PC-9 (cell line): Measurements from ENCODE around the gene CEBPZ. TPM values are rescaled to one million over a fixed set of nuclear protein-coding genes. Genes with fewer than 3 reads are reported as not detected.

Experiments
- BruUV-seq: library from RNA; stranded (reverse); fragments of 400-500 nt; replicated peaks from 2 replicates; lab custom pipeline; 2021; lab: Mats Ljungman, UMichigan
- CTCF ChIA-PET: fragments of 300-600 bp; sonication (Branson Sonifier 250); formaldehyde crosslinking; loops from one replicate; lab custom pipeline; 2022; ENCODE audit warnings: antibody characterized with exemption; lab: Charles Lee
- POLR2A ChIA-PET: fragments of 300-600 bp; sonication (Branson Sonifier 250); formaldehyde crosslinking; loops from one replicate; lab custom pipeline; 2022; ENCODE audit warnings: antibody characterized with exemption; ENCODE audit not compliant: unreplicated experiment; lab: Charles Lee
- DNase-seq, 2 experiments: peaks; one replicate each; pipeline versions ENCODE4 v3.0.0 to v3.0.0-alpha.2; 2015 to 2022; ENCODE audit warnings: mixed read lengths in 1 of 2
- H2AFZ ChIP-seq: fragments of 200-600 bp; sonication (generic); 2 replicates; pipeline ENCODE4 v1.8.1; 2017; ENCODE audit warnings: antibody characterized with exemption
- H3F3A ChIP-seq: fragments of 200-600 bp; sonication (generic); 2 replicates; pipeline ENCODE4 v1.8.1; 2017; ENCODE audit warnings: antibody characterized with exemption, mild to moderate bottlenecking, low read depth; ENCODE audit not compliant: insufficient read depth
- H3K27ac ChIP-seq: fragments of 200-600 bp; sonication (generic); 2 replicates; pipeline ENCODE4 v1.6.1; 2016; ENCODE audit warnings: mixed run types
- H3K27me3 ChIP-seq: fragments of 200-600 bp; sonication (generic); 2 replicates; pipeline ENCODE4 v1.6.1; 2016; ENCODE audit warnings: low read depth, mixed run types; ENCODE audit not compliant: insufficient read depth
- H3K36me3 ChIP-seq: fragments of 200-600 bp; sonication (generic); 2 replicates; pipeline ENCODE4 v1.6.1; 2016; ENCODE audit warnings: low read depth, mixed run types
- H3K4me1 ChIP-seq: fragments of 200-600 bp; sonication (generic); replicated peaks from 2 replicates; pipeline ENCODE4 v1.6.1; 2016; ENCODE audit warnings: mixed run types; ENCODE audit not compliant: insufficient read depth
- H3K4me2 ChIP-seq: fragments of 200-600 bp; sonication (generic); 2 replicates; pipeline ENCODE4 v1.6.1; 2017; ENCODE audit warnings: mixed run types
- H3K4me3 ChIP-seq: fragments of 200-600 bp; sonication (generic); 2 replicates; pipeline ENCODE4 v1.6.1; 2016; ENCODE audit warnings: mixed run types
- H3K79me2 ChIP-seq: fragments of 200-600 bp; sonication (generic); 2 replicates; pipeline ENCODE4 v1.6.1; 2017; ENCODE audit warnings: low read depth, mixed run types
- H3K9me2 ChIP-seq: fragments of 200-600 bp; sonication (generic); 2 replicates; pipeline ENCODE4 v1.8.1; 2017; ENCODE audit warnings: mild to moderate bottlenecking; ENCODE audit not compliant: insufficient read depth
- H3K9me3 ChIP-seq: fragments of 200-600 bp; sonication (generic); 2 replicates; pipeline ENCODE4 v1.8.1; 2016; ENCODE audit warnings: low read depth; ENCODE audit not compliant: insufficient read depth
- H4K20me1 ChIP-seq: fragments of 200-600 bp; sonication (generic); 2 replicates; pipeline ENCODE4 v1.8.1; 2017; ENCODE audit not compliant: insufficient read depth
- CTCF ChIP-seq: fragments of 200-600 bp; sonication (generic); conservative IDR thresholded peaks from 2 replicates; pipeline ENCODE4 v1.6.1; 2017; ENCODE audit warnings: mixed run types, antibody characterized with exemption, mild to moderate bottlenecking, moderate library complexity
- EZH2 ChIP-seq: fragments of 200-600 bp; sonication (generic); IDR thresholded peaks from 2 replicates; pipeline ENCODE4 v1.8.0; 2017; ENCODE audit warnings: antibody characterized with exemption, low read depth
- intact Hi-C: fragments of 100-400 bp; cut with micrococcal nuclease; formaldehyde crosslinking; loops from one replicate; pipeline ENCODE4 v1.10.0; 2022; ENCODE audit not compliant: unreplicated experiment
- total RNA-seq: library from RNA; stranded (reverse); gene quantifications from 2 replicates; pipeline ENCODE4 v1.2.3, GENCODE V29; 2021

The CEBPZ gene
- total RNA-seq, 1 experiment from 2014 or later, result 35.7 TPM

- CTCF ChIA-PET, result no interaction called here
- Histone ChIP-seq H4K20me1 (no peaks in the 10 kb centered on the region), H3K27me3 (no peaks in the 10 kb centered on the region), H3F3A (no peaks in the 10 kb centered on the region; the same call in 1 of the 2 replicates), H2AFZ (no peak overlapping the region), H3K4me2 (no peak overlapping the region), H3K4me1 (no peaks in the 10 kb centered on the region), H3K79me2 (no peaks in the 10 kb centered on the region), H3K9me3 (no peaks in the 10 kb centered on the region), H3K27ac (no peak overlapping the region), H3K9me2 (no peaks in the 10 kb centered on the region), H3K4me3 (no peak overlapping the region), H3K36me3 (peaks cover 30% of the 10 kb centered on the region)
- POLR2A ChIA-PET, result interaction anchor here (0.6 kb wide), 1 partner anchor 46 kb away, joined by 7 read pairs; no protein-coding TSS in a partner anchor
- TF ChIP-seq CTCF, result no peak
- no peak for TF ChIP-seq EZH2
- intact Hi-C loops, result no loop called here
- no peak for DNase-seq
- BruUV-seq, result no TSS peak
These were observed 12.0 kb upstream of the CEBPZ start for GRCh38 chr2:37243435-37243834.

- peak overlapping the region; percentile 88 for H3K4me3 ChIP-seq
- H3K36me3 ChIP-seq, result peaks cover 12% of the 10 kb centered on the region; the same call in 1 of the 2 replicates
- no TSS peak for BruUV-seq
- CTCF ChIA-PET, result no interaction called here
- peaks cover 7% of the 10 kb centered on the region; the same call in 1 of the 2 replicates for H4K20me1 ChIP-seq
- TF ChIP-seq EZH2 (no peak), CTCF (no peak)
- peak overlapping the region; percentile 96 for H3K4me2 ChIP-seq
- peak overlapping the region; percentile 99 for H2AFZ ChIP-seq
- H3F3A ChIP-seq, result peaks cover 4% of the 10 kb centered on the region; the same call in 1 of the 2 replicates
- H3K27me3 ChIP-seq, result no peaks in the 10 kb centered on the region
- peaks cover 79% of the 10 kb centered on the region for H3K79me2 ChIP-seq
- peaks cover 26% of the 10 kb centered on the region for H3K4me1 ChIP-seq
- no peak for DNase-seq
- peak overlapping the region; percentile 67 for H3K27ac ChIP-seq
- no peaks in the 10 kb centered on the region for H3K9me3 ChIP-seq
- POLR2A ChIA-PET, result interaction anchor here (0.5 kb wide), 1 partner anchor 51 kb away, joined by 3 read pairs; no protein-coding TSS in a partner anchor
- intact Hi-C loops, result loop anchor here (5.0 kb wide), 1 partner anchor 75 kb away; the partner anchor contains the start of gene EIF2AK2
- H3K9me2 ChIP-seq, result no peaks in the 10 kb centered on the region
These were observed 936 bp upstream of the CEBPZ start for GRCh38 chr2:37232131-37232933.

GRCh38 chr2:37230581-37230980 is 815 bp downstream of the CEBPZ start:
- no peak for TF ChIP-seq CTCF
- TF ChIP-seq EZH2, result no peak
- Histone ChIP-seq H3K36me3 (peaks cover 20% of the 10 kb centered on the region; the same call in 1 of the 2 replicates), H3F3A (peaks cover 4% of the 10 kb centered on the region; the same call in 1 of the 2 replicates), H4K20me1 (peaks cover 13% of the 10 kb centered on the region; the same call in 1 of the 2 replicates), H3K4me3 (peak overlapping the region; percentile 88), H3K79me2 (peaks cover 93% of the 10 kb centered on the region), H3K27me3 (no peaks in the 10 kb centered on the region), H2AFZ (peak overlapping the region; percentile 99), H3K9me3 (no peaks in the 10 kb centered on the region), H3K27ac (peak overlapping the region; percentile 67; the same call in 1 of the 2 replicates), H3K9me2 (no peaks in the 10 kb centered on the region), H3K4me1 (peaks cover 26% of the 10 kb centered on the region), H3K4me2 (peak overlapping the region; percentile 96)
- no peak for DNase-seq
- intact Hi-C loops, result loop anchor here (5.0 kb wide), 1 partner anchor 73 kb away; the partner anchor contains the start of gene EIF2AK2
- CTCF ChIA-PET, result no interaction called here
- no TSS peak for BruUV-seq
- POLR2A ChIA-PET, result no interaction called here
